HL-60 (cell line): ENCODE measurements around the gene PRKCE.

Source experiments
- CTCF ChIP-seq: IDR thresholded peaks from one replicate; pipeline ENCODE4 v1.5.1; 2011; ENCODE audit warnings: low read length, control low read depth, inconsistent platforms; ENCODE audit not compliant: insufficient read depth
- GABPA ChIP-seq: IDR thresholded peaks from 2 replicates; pipeline ENCODE4 v1.6.1; 2012; ENCODE audit warnings: low read depth
- POLR2AphosphoS5 ChIP-seq: IDR thresholded peaks from 2 replicates; pipeline ENCODE4 v1.6.1; 2012; ENCODE audit warnings: low read depth
- REST ChIP-seq: IDR thresholded peaks from 2 replicates; pipeline ENCODE4 v1.6.1; 2012; ENCODE audit warnings: low read depth; ENCODE audit not compliant: insufficient replicate concordance

- TF ChIP-seq CTCF (no peak), POLR2AphosphoS5 (no peak), REST (no peak), GABPA (no peak)
These were observed 362.3 kb downstream of the PRKCE start for GRCh38 chr2:46013726-46014125.
